Neuronal stem cell (in vitro differentiated cells): ENCODE data around the gene HLA-DOB.
A peak's percentile ranks its signal among the peaks of the same experiment; 100 is the strongest.

Source experiments
- DNase-seq: peaks from one replicate; pipeline ENCODE4 v3.0.0-alpha.2; 2013; ENCODE audit warnings: low spot score
- H2AFZ ChIP-seq: one replicate; pipeline ENCODE4 v1.6.1; 2013; ENCODE audit warnings: mild to moderate bottlenecking, low read length, inconsistent platforms
- H2AK5ac ChIP-seq: 2 replicates; pipeline ENCODE4 v1.6.1; 2013; ENCODE audit warnings: low read depth, mild to moderate bottlenecking, inconsistent platforms, low read length, moderate library complexity, mixed read lengths
- H2BK120ac ChIP-seq: 2 replicates; pipeline ENCODE4 v1.6.1; 2013; ENCODE audit warnings: low read depth, mild to moderate bottlenecking, inconsistent platforms, low read length, moderate library complexity, mixed read lengths
- H2BK12ac ChIP-seq: one replicate; pipeline ENCODE4 v1.6.1; 2013; ENCODE audit warnings: low read length, inconsistent platforms
- H2BK15ac ChIP-seq: 2 replicates; pipeline ENCODE4 v1.6.1; 2013; ENCODE audit warnings: mild to moderate bottlenecking, low read length, inconsistent platforms, mixed read lengths
- H2BK5ac ChIP-seq: one replicate; pipeline ENCODE4 v1.6.1; 2013; ENCODE audit warnings: inconsistent platforms, mild to moderate bottlenecking, low read length, moderate library complexity
- H3K14ac ChIP-seq: one replicate; pipeline ENCODE4 v1.6.1; 2013; ENCODE audit warnings: low read length, inconsistent platforms
- H3K18ac ChIP-seq: 2 replicates; pipeline ENCODE4 v1.6.1; 2013; ENCODE audit warnings: low read length, inconsistent platforms
- H3K23ac ChIP-seq: 2 replicates; pipeline ENCODE4 v1.6.1; 2013; ENCODE audit warnings: low read depth, mild to moderate bottlenecking, mixed read lengths, low read length, inconsistent platforms; ENCODE audit not compliant: poor library complexity
- H3K27ac ChIP-seq: replicated peaks from 3 replicates; pipeline ENCODE4 v1.5.1; 2013; ENCODE audit warnings: low read length, inconsistent platforms
- H3K27me3 ChIP-seq, 3 experiments: 2 replicates each; pipeline ENCODE4 v1.6.1; 2013; ENCODE audit warnings: low read length in 3 of 3, mild to moderate bottlenecking in 2 of 3, inconsistent platforms in 1 of 3, low read depth in 1 of 3, mixed read lengths in 1 of 3, moderate library complexity in 1 of 3; ENCODE audit not compliant: control insufficient read depth in 3 of 3, insufficient read depth in 3 of 3
- H3K36me3 ChIP-seq, 2 donors: replicated peaks in 1 of 2; 2 replicates each; pipeline ENCODE4 v1.6.1; 2013; ENCODE audit warnings: low read length in 2 of 2; ENCODE audit not compliant: control insufficient read depth in 2 of 2, insufficient read depth in 2 of 2
- H3K4ac ChIP-seq: 2 replicates; pipeline ENCODE4 v1.6.1; 2013; ENCODE audit warnings: inconsistent platforms, mild to moderate bottlenecking, low read length, moderate library complexity
- H3K4me1 ChIP-seq, 2 donors: 1 replicate in 1 of 2; 2 replicates in 1 of 2; pipeline ENCODE4 v1.6.1; 2013; ENCODE audit warnings: low read length in 2 of 2, low read depth in 1 of 2; ENCODE audit not compliant: control insufficient read depth in 2 of 2, insufficient read depth in 1 of 2
- H3K4me2 ChIP-seq: one replicate; pipeline ENCODE4 v1.6.1; 2013; ENCODE audit warnings: mild to moderate bottlenecking, low read length, inconsistent platforms; ENCODE audit not compliant: insufficient read depth, poor library complexity, severe bottlenecking
- H3K4me3 ChIP-seq, 2 donors: 2 replicates each; pipeline ENCODE4 v1.5.1; 2013; ENCODE audit warnings: low read length in 2 of 2, mild to moderate bottlenecking in 2 of 2, inconsistent platforms in 1 of 2, moderate library complexity in 1 of 2
- H3K79me1 ChIP-seq: one replicate; pipeline ENCODE4 v1.6.1; 2013; ENCODE audit warnings: low read depth, mild to moderate bottlenecking, inconsistent platforms, low read length, moderate library complexity
- H3K9ac ChIP-seq: one replicate; pipeline ENCODE4 v1.6.1; 2013; ENCODE audit warnings: mild to moderate bottlenecking, low read depth, low read length, inconsistent platforms; ENCODE audit not compliant: poor library complexity
- H3K9me3 ChIP-seq, 2 donors: replicated peaks in 1 of 2; 2 replicates each; pipeline versions ENCODE3 to v1.6.1; 2013; ENCODE audit warnings: low read length in 2 of 2, mild to moderate bottlenecking in 2 of 2, inconsistent platforms in 1 of 2, low read depth in 1 of 2, mixed read lengths in 1 of 2, moderate library complexity in 1 of 2; ENCODE audit not compliant: control insufficient read depth in 2 of 2, insufficient read depth in 1 of 2
- H4K8ac ChIP-seq: one replicate; pipeline ENCODE4 v1.6.1; 2013; ENCODE audit warnings: low read depth, mild to moderate bottlenecking, inconsistent platforms, low read length, moderate library complexity
- H4K91ac ChIP-seq: one replicate; pipeline ENCODE4 v1.6.1; 2013; ENCODE audit warnings: low read length, low read depth, mild to moderate bottlenecking, inconsistent platforms; ENCODE audit not compliant: poor library complexity
- WGBS, 2 donors: extraction: QIAGEN DNeasy Blood & Tissue Kit; methylation state at CpG; one replicate each; pipeline ENCODE4 v1.1.7; 2013; ENCODE audit warnings: missing lambda C conversion rate in 2 of 2, mixed read lengths in 1 of 2; ENCODE audit not compliant: insufficient read length in 2 of 2, insufficient replicate concordance in 1 of 2; ENCODE audit errors: extremely low coverage in 2 of 2; 5-methylcytosine and 5-hydroxymethylcytosine counted together

Gene HLA-DOB

DNA sequence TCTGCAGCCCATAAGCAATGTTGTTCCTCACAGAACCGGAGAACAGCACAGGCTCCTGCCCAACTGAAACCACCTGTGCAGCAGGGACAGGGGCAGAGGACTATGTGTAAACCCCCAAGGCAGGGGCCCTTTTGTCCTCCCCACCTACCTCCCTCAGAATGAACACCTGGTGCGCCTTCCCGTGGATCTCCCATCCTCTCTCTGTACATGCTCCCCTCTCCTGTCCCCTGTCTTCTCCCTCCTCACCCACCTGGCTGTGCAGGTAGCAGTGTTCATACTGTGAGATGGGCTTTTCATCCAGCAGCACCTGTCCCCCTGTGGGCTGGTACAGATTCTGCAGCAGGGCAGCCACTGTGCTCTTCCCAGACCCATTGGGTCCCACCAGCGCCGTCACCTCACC, 13.2 kb upstream of the HLA-DOB start:
- no CpG with 5 or more reads among the region's 5 CpGs for WGBS, 2 donors
- peaks cover 0 to 3% of the 10 kb centered on the region in 2 donors for H3K9me3 ChIP-seq

GRCh38 chr6:32829495-32829894, 12.7 kb upstream of the HLA-DOB start:
- H2BK15ac ChIP-seq, result no peak overlapping the region
- DNase-seq, result no peak
- no peak overlapping the region for H2AFZ ChIP-seq
- no peak overlapping the region for H3K4ac ChIP-seq
- H3K23ac ChIP-seq, result no peak overlapping the region
- no peaks in the 10 kb centered on the region for H3K79me1 ChIP-seq
- no peak overlapping the region for H3K27ac ChIP-seq
- no peaks in the 10 kb centered on the region for H3K27me3 ChIP-seq
- H3K4me1 ChIP-seq, result peaks cover 0 to 1% of the 10 kb centered on the region in 2 donors
- no peaks in the 10 kb centered on the region for H3K36me3 ChIP-seq
- H3K4me3 ChIP-seq, result no peak overlapping the region
- H2BK5ac ChIP-seq, result no peak overlapping the region
- H3K9me3 ChIP-seq, result peaks cover 0 to 3% of the 10 kb centered on the region in 2 donors
- H2AK5ac ChIP-seq, result no peak overlapping the region
- H3K18ac ChIP-seq, result peak overlapping the region; percentile 8
- H3K9ac ChIP-seq, result no peak overlapping the region
- peak overlapping the region; percentile 41 for H2BK120ac ChIP-seq
- no peak overlapping the region for H2BK12ac ChIP-seq
- no CpG with 5 or more reads among the region's 7 CpGs for WGBS, 2 donors
- H3K4me2 ChIP-seq, result no peak overlapping the region
- no peak overlapping the region for H4K91ac ChIP-seq
- peak overlapping the region; percentile 23 for H4K8ac ChIP-seq
- no peak overlapping the region for H3K14ac ChIP-seq

More for the DNA sequence above, 13.2 kb upstream of the HLA-DOB start:
- H3K27ac ChIP-seq, result no peak overlapping the region
- no peak overlapping the region for H4K91ac ChIP-seq
- no peaks in the 10 kb centered on the region for H3K79me1 ChIP-seq
- no peak overlapping the region for H4K8ac ChIP-seq
- no peak overlapping the region for H3K4ac ChIP-seq
- H3K4me2 ChIP-seq, result no peak overlapping the region
- peak overlapping the region; percentile 41 for H2BK120ac ChIP-seq
- peak overlapping the region; percentile 76 for H3K18ac ChIP-seq
- H3K23ac ChIP-seq, result no peak overlapping the region
- H2BK12ac ChIP-seq, result no peak overlapping the region
- H3K36me3 ChIP-seq, result no peaks in the 10 kb centered on the region
- H3K4me3 ChIP-seq, result no peak overlapping the region
- H2BK15ac ChIP-seq, result no peak overlapping the region
- H3K9ac ChIP-seq, result no peak overlapping the region
- no peak for DNase-seq
- no peak overlapping the region for H2AK5ac ChIP-seq
- no peak overlapping the region for H3K14ac ChIP-seq
- H3K27me3 ChIP-seq, result no peaks in the 10 kb centered on the region
- no peak overlapping the region for H2BK5ac ChIP-seq
- no peak overlapping the region for H2AFZ ChIP-seq
- peaks cover 0 to 1% of the 10 kb centered on the region in 2 donors for H3K4me1 ChIP-seq

DNA sequence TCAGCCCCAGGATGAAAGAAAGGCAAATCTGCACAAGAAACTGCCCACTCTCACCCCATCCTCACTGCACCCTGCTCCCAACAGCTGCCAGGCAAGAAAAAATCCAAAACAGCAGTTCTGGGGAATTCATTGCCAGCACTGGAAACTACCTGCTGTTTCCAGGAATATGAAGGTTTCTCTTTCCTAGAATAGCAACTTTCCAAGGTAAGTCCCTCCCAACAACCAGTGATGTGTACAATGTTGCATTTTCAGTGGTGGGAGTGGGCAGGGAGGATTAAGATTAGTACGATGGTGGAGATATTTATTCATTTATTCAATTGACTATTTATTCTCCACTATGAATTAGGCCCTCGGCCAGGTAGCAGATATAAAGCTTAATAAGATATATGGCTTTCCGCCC, 10.2 kb upstream of the HLA-DOB start:
- Histone ChIP-seq H3K14ac (no peak overlapping the region), H3K27ac (no peak overlapping the region), H3K79me1 (no peaks in the 10 kb centered on the region), H2AK5ac (no peak overlapping the region), H3K18ac (no peak overlapping the region), H2AFZ (no peak overlapping the region), H3K27me3 (peaks cover 0 to under 1% (median 0%) of the 10 kb centered on the region in 3 experiments), H2BK5ac (no peak overlapping the region), H3K4me3 (no peak overlapping the region), H3K9ac (no peak overlapping the region), H3K9me3 (no peaks in the 10 kb centered on the region), H3K4ac (no peak overlapping the region), H3K36me3 (no peaks in the 10 kb centered on the region), H2BK12ac (no peak overlapping the region), H3K4me2 (no peak overlapping the region), H3K23ac (no peak overlapping the region), H3K4me1 (no peaks in the 10 kb centered on the region), H2BK120ac (no peak overlapping the region), H4K91ac (no peak overlapping the region), H4K8ac (no peak overlapping the region), H2BK15ac (no peak overlapping the region)
- no CpG with 5 or more reads among the region's 3 CpGs for WGBS, 2 donors
- DNase-seq, result no peak

- Histone ChIP-seq H3K9ac (no peak overlapping the region), H2BK15ac (no peak overlapping the region), H3K4ac (no peak overlapping the region), H3K4me2 (no peak overlapping the region), H3K27me3 (peaks cover 0 to 10% (median 0%) of the 10 kb centered on the region in 3 experiments), H3K27ac (no peak overlapping the region), H2BK120ac (no peak overlapping the region), H2BK5ac (no peak overlapping the region), H2BK12ac (no peak overlapping the region), H4K91ac (no peak overlapping the region), H4K8ac (no peak overlapping the region), H2AFZ (no peak overlapping the region), H3K18ac (no peak overlapping the region), H3K23ac (no peak overlapping the region), H3K14ac (no peak overlapping the region), H3K4me3 (no peak overlapping the region), H3K4me1 (no peaks in the 10 kb centered on the region), H2AK5ac (no peak overlapping the region), H3K36me3 (no peaks in the 10 kb centered on the region), H3K9me3 (no peaks in the 10 kb centered on the region), H3K79me1 (no peaks in the 10 kb centered on the region)
- DNase-seq, result no peak
- WGBS, 2 donors, result no CpG with 5 or more reads among the region's 2 CpGs
Measured at GRCh38 chr6:32825966-32826365, 9.2 kb upstream of the HLA-DOB start.
